RWPE1 (cell line): ENCODE data around the gene ATXN1L.
"Not testable (repeated sequence)": the region's sequence is repeated elsewhere in the genome, so short reads cannot be mapped to it uniquely, and the experiment has no call there.

Experiments
- CTCF ChIA-PET: fragments of 350-600 bp; sonication (Branson Sonifier 250); formaldehyde crosslinking; extraction: SDS; loops from one replicate; lab custom pipeline; 2021; lab: Yijun Ruan, JAX
- POLR2A ChIA-PET: fragments of 400-600 bp; formaldehyde crosslinking; extraction: SDS; loops from one replicate; lab custom pipeline; 2020; ENCODE audit warnings: antibody characterized with exemption; ENCODE audit not compliant: low non-redundant PET; lab: Yijun Ruan, JAX
- DNase-seq: peaks from one replicate; pipeline ENCODE4 v3.0.0; 2012; ENCODE audit warnings: low spot score
- H3K27ac ChIP-seq: fragments of 450-650 bp; 2 replicates; pipeline ENCODE4 v1.5.1; 2017
- CTCF ChIP-seq: fragments of 450-650 bp; conservative IDR thresholded peaks from 2 replicates; pipeline ENCODE4 v1.5.1; 2017; ENCODE audit warnings: low read depth, mild to moderate bottlenecking

The ATXN1L gene

GRCh38 chr16:71863995-71864394 lies 18.2 kb downstream of the ATXN1L start:
- POLR2A ChIA-PET = no interaction called here
- CTCF ChIA-PET = interaction anchor here (0.6 to 1.6 kb wide), 2 partner anchors 19 to 336 kb away, joined by 3 read pairs; no protein-coding TSS in a partner anchor
- TF ChIP-seq CTCF = no peak

GRCh38 chr16:71865173-71865863 lies 19.5 kb downstream of the ATXN1L start:
- ChIA-PET CTCF (no interaction called here), POLR2A (no interaction called here)
- no peak for DNase-seq
- TF ChIP-seq CTCF = no peak
- no peak overlapping the region for H3K27ac ChIP-seq

More at GRCh38 chr16:71863995-71864394, 18.2 kb downstream of the ATXN1L start:
- no peak overlapping the region for H3K27ac ChIP-seq
- no peak for DNase-seq

GRCh38 chr16:71867175-71867574 lies 21.4 kb downstream of the ATXN1L start:
- CTCF ChIA-PET, DNase-seq, POLR2A ChIA-PET, H3K27ac ChIP-seq: not testable (repeated sequence)

GRCh38 chr16:71867939-71868338 lies 22.2 kb downstream of the ATXN1L start:
- CTCF ChIA-PET = interaction anchor here (0.6 kb wide), 1 partner anchor 213 kb away, joined by 4 read pairs; no protein-coding TSS in a partner anchor
- no peak overlapping the region for H3K27ac ChIP-seq
- DNase-seq = no peak
- POLR2A ChIA-PET = no interaction called here
- TF ChIP-seq CTCF = no peak

GRCh38 chr16:71869089-71869488 lies 23.3 kb downstream of the ATXN1L start:
- ChIA-PET CTCF (no interaction called here), POLR2A (no interaction called here)

GRCh38 chr16:71870818-71871217 lies 25.0 kb downstream of the ATXN1L start:
- TF ChIP-seq CTCF = no peak
- CTCF ChIA-PET = interaction anchor here (1.0 kb wide), 1 partner anchor 12 kb away, joined by 3 read pairs; no protein-coding TSS in a partner anchor
- DNase-seq = no peak
- H3K27ac ChIP-seq = no peak overlapping the region
- POLR2A ChIA-PET = no interaction called here

More at GRCh38 chr16:71869089-71869488, 23.3 kb downstream of the ATXN1L start:
- no peak for TF ChIP-seq CTCF
- no peak for DNase-seq
- no peak overlapping the region for H3K27ac ChIP-seq

- ChIA-PET POLR2A (no interaction called here), CTCF (interaction anchor here (3.2 kb wide), 1 partner anchor 9 kb away, joined by 13 read pairs; no protein-coding TSS in a partner anchor)
- no peak for DNase-seq
- no peak for TF ChIP-seq CTCF
- H3K27ac ChIP-seq = no peak overlapping the region
Observed at GRCh38 chr16:71873199-71873598, 27.4 kb downstream of the ATXN1L start.
